Esophagus muscularis mucosa (tissue), 4 donors: ENCODE measurements around the gene ELK4. TPM values are rescaled to one million over a fixed set of nuclear protein-coding genes. Genes with fewer than 3 reads are reported as not detected.

Experiments
- DNase-seq: peaks from one replicate; pipeline ENCODE4 v3.0.0-alpha.2; 2017; ENCODE audit errors: extremely low spot score
- H3K27ac ChIP-seq, 4 donors: fragments of 200-600 bp; sonication (generic); replicated peaks in 1 of 4; 1 replicate in 3 of 4; 2 replicates in 1 of 4; pipeline ENCODE4 v1.5.1; 2016 to 2019; ENCODE audit warnings: mild to moderate bottlenecking in 1 of 4
- H3K27me3 ChIP-seq, 4 donors: fragments of 200-600 bp; sonication (generic); one replicate each; pipeline versions ENCODE4 v1.5.1 to v1.6.0; 2016 to 2019
- H3K36me3 ChIP-seq, 4 donors: fragments of 200-600 bp; sonication (generic); one replicate each; pipeline ENCODE4 v1.5.1; 2016 to 2019
- H3K4me1 ChIP-seq, 4 donors: fragments of 200-600 bp; sonication (generic); one replicate each; pipeline ENCODE4 v1.5.1; 2016 to 2019
- H3K4me3 ChIP-seq, 4 donors: fragments of 200-600 bp; sonication (generic); 1 replicate in 2 of 4; 2 replicates in 2 of 4; pipeline ENCODE4 v1.5.1; 2016 to 2019; ENCODE audit warnings: mild to moderate bottlenecking in 4 of 4, moderate library complexity in 1 of 4
- H3K9me3 ChIP-seq, 4 donors: fragments of 200-600 bp; sonication (generic); 1 replicate in 3 of 4; 2 replicates in 1 of 4; pipeline ENCODE4 v1.5.1; 2016 to 2019
- CTCF ChIP-seq, 3 experiments: fragments of 200-600 bp in 2 of 3; fragments of 450-650 bp in 1 of 3; sonication (generic) in 2 of 3; IDR thresholded peaks; one replicate each; pipeline ENCODE4 v1.5.1; 2017 to 2019; ENCODE audit warnings: antibody characterized with exemption in 3 of 3, mild to moderate bottlenecking in 2 of 3, moderate library complexity in 1 of 3
- EP300 ChIP-seq: sonication (generic); formaldehyde crosslinking; IDR thresholded peaks from one replicate; pipeline ENCODE4 v1.6.1; 2017; ENCODE audit warnings: antibody characterized with exemption
- POLR2A ChIP-seq: fragments of 450-650 bp; IDR thresholded peaks from one replicate; pipeline ENCODE4 v1.6.1; 2017; ENCODE audit warnings: antibody characterized with exemption, moderate library complexity, mild to moderate bottlenecking, low read depth
- POLR2AphosphoS5 ChIP-seq, 2 donors: sonication (generic); formaldehyde crosslinking; IDR thresholded peaks; one replicate each; pipeline ENCODE4 v1.6.1; 2017; ENCODE audit warnings: antibody characterized with exemption in 2 of 2
- WGBS: methylation state at CpG from one replicate; pipeline ENCODE4 v1.1.5; 2018; 5-methylcytosine and 5-hydroxymethylcytosine counted together
- intact Hi-C: fragments of 100-400 bp; cut with DNase I; formaldehyde crosslinking; loops from one replicate; pipeline ENCODE4 v1.15.1; 2023
- total RNA-seq, 4 donors: library from RNA; depleted of rRNA; stranded (reverse); fragments of >200 nt; gene quantifications; one replicate each; pipeline versions ENCODE4 v1.1.0 to v1.2.1, GENCODE V29; 2016

ELK4 gene
- total RNA-seq, 4 donors from 2014 or later: 18.7 to 23.2 (median 20.5) TPM

GRCh38 chr1:205623646-205624045 lies 8.2 kb downstream of the ELK4 start:
- Histone ChIP-seq H3K4me1 (peaks cover 4 to 32% (median 6%) of the 10 kb centered on the region in 4 donors), H3K4me3 (no peak overlapping the region), H3K27me3 (no peaks in the 10 kb centered on the region), H3K27ac (no peak overlapping the region), H3K9me3 (no peaks in the 10 kb centered on the region), H3K36me3 (peaks cover 21 to 50% (median 44%) of the 10 kb centered on the region in 4 donors)
- DNase-seq: no peak
- 89% methylated on average over 4 of the region's 4 CpGs for WGBS
- TF ChIP-seq POLR2A (no peak), POLR2AphosphoS5 (IDR thresholded peaks at IDR 0.05) (no peak), EP300 (no peak), CTCF (IDR thresholded peaks at IDR 0.05) (no peak)
- intact Hi-C loops: no loop called here

- intact Hi-C loops: no loop called here
- Histone ChIP-seq H3K4me1 (peaks cover 0 to 2% (median 0%) of the 10 kb centered on the region in 4 donors), H3K27ac (no peak overlapping the region), H3K27me3 (no peaks in the 10 kb centered on the region), H3K4me3 (no peak overlapping the region), H3K9me3 (no peaks in the 10 kb centered on the region), H3K36me3 (peaks cover 34 to 84% (median 75%) of the 10 kb centered on the region in 4 donors)
- no peak for TF ChIP-seq CTCF (IDR thresholded peaks at IDR 0.05)
- no peak for TF ChIP-seq POLR2A
- no peak for TF ChIP-seq POLR2AphosphoS5 (IDR thresholded peaks at IDR 0.05)
- no peak for TF ChIP-seq EP300
- no peak for DNase-seq
- 80% methylated on average over 6 of the region's 6 CpGs for WGBS
These were observed 11.5 kb downstream of the ELK4 start for GRCh38 chr1:205620269-205620668.

- no peak for DNase-seq
- Histone ChIP-seq H3K36me3 (peaks cover 38 to 91% (median 80%) of the 10 kb centered on the region in 4 donors), H3K4me3 (no peak overlapping the region), H3K27me3 (no peaks in the 10 kb centered on the region), H3K9me3 (no peaks in the 10 kb centered on the region), H3K4me1 (no peaks in the 10 kb centered on the region), H3K27ac (no peak overlapping the region)
- WGBS: 89% methylated on average over 3 of the region's 3 CpGs
- intact Hi-C loops: no loop called here
- TF ChIP-seq POLR2AphosphoS5 (IDR thresholded peaks at IDR 0.05) (no peak), CTCF (IDR thresholded peaks at IDR 0.05) (no peak), POLR2A (no peak), EP300 (no peak)
These were observed 12.4 kb downstream of the ELK4 start for GRCh38 chr1:205619376-205619775.

GRCh38 chr1:205616563-205617293 lies 15.1 kb downstream of the ELK4 start:
- Histone ChIP-seq H3K36me3 (peaks cover 28 to 95% (median 76%) of the 10 kb centered on the region in 4 donors), H3K9me3 (no peaks in the 10 kb centered on the region), H3K27me3 (no peaks in the 10 kb centered on the region), H3K4me3 (no peak overlapping the region), H3K4me1 (no peaks in the 10 kb centered on the region), H3K27ac (no peak overlapping the region)
- no peak for DNase-seq
- no peak for TF ChIP-seq POLR2AphosphoS5 (IDR thresholded peaks at IDR 0.05)
- WGBS: 84% methylated on average over 1 of the region's 1 CpG
- intact Hi-C loops: no loop called here

GRCh38 chr1:205615789-205616188 lies 16.0 kb downstream of the ELK4 start:
- no peak for TF ChIP-seq EP300
- no peak for TF ChIP-seq POLR2A
- TF ChIP-seq CTCF (IDR thresholded peaks at IDR 0.05): no peak
- TF ChIP-seq POLR2AphosphoS5 (IDR thresholded peaks at IDR 0.05): no peak
- peaks cover 0 to 6% (median 2%) of the 10 kb centered on the region in 4 donors for H3K4me1 ChIP-seq
- peaks cover 26 to 92% (median 71%) of the 10 kb centered on the region in 4 donors for H3K36me3 ChIP-seq
- H3K27ac ChIP-seq: no peak overlapping the region
- no peak overlapping the region for H3K4me3 ChIP-seq
- H3K9me3 ChIP-seq: no peaks in the 10 kb centered on the region
- intact Hi-C loops: no loop called here
- 69% methylated on average over 1 of the region's 1 CpG for WGBS
- no peak for DNase-seq
- H3K27me3 ChIP-seq: no peaks in the 10 kb centered on the region
